Sigmoid colon (tissue), 7 donors: Measurements from ENCODE around the gene CHPF2. TPM values are rescaled to one million over a fixed set of nuclear protein-coding genes. Genes with fewer than 3 reads are reported as not detected.
A peak's percentile ranks its signal among the peaks of the same experiment; 100 is the strongest.

Experiments
- DNase-seq: peaks from one replicate; pipeline ENCODE4 v3.0.0-alpha.2; 2019
- H3K27ac ChIP-seq, 4 donors: fragments of 200-600 bp; sonication (generic); one replicate each; pipeline ENCODE4 v1.5.1; 2016 to 2019; ENCODE audit warnings: mild to moderate bottlenecking in 1 of 4
- H3K27me3 ChIP-seq, 3 donors: fragments of 200-600 bp; sonication (generic); one replicate each; pipeline ENCODE4 v1.5.1; 2019; ENCODE audit warnings: mild to moderate bottlenecking in 1 of 3
- H3K36me3 ChIP-seq, 4 donors: fragments of 200-600 bp; sonication (generic); one replicate each; pipeline ENCODE4 v1.5.1; 2016 to 2019
- H3K4me1 ChIP-seq, 4 donors: fragments of 200-600 bp; sonication (generic); one replicate each; pipeline ENCODE4 v1.5.1; 2017 to 2019
- H3K4me3 ChIP-seq, 4 donors: fragments of 200-600 bp; sonication (generic); one replicate each; pipeline ENCODE4 v1.5.1; 2017 to 2019; ENCODE audit warnings: mild to moderate bottlenecking in 2 of 4, moderate library complexity in 1 of 4
- H3K9me3 ChIP-seq, 4 donors: fragments of 200-600 bp in 3 of 4; sonication (generic) in 3 of 4; one replicate each; pipeline versions ENCODE4 v1.5.1 to v1.6.1; 2013 to 2019
- EP300 ChIP-seq, 4 donors: sonication (generic); formaldehyde crosslinking; IDR thresholded peaks; one replicate each; pipeline ENCODE4 v1.6.1; 2017; ENCODE audit warnings: antibody characterized with exemption in 4 of 4
- POLR2A ChIP-seq, 2 donors: fragments of 450-650 bp; IDR thresholded peaks; one replicate each; pipeline ENCODE4 v1.6.1; 2016; ENCODE audit warnings: antibody characterized with exemption in 2 of 2, mild to moderate bottlenecking in 2 of 2, moderate library complexity in 2 of 2
- POLR2AphosphoS5 ChIP-seq, 4 donors: sonication (generic); formaldehyde crosslinking; IDR thresholded peaks; one replicate each; pipeline ENCODE4 v1.6.1; 2017; ENCODE audit warnings: antibody characterized with exemption in 4 of 4
- WGBS, 2 donors: extraction: QIAGEN DNeasy Blood & Tissue Kit; methylation state at CpG; one replicate each; pipeline ENCODE4 v1.1.7; 2013; 5-methylcytosine and 5-hydroxymethylcytosine counted together
- intact Hi-C: fragments of 100-400 bp; cut with DNase I; formaldehyde crosslinking; loops from one replicate; pipeline ENCODE4 v1.15.1; 2023
- polyA plus RNA-seq, 3 donors: library from polyadenylated mRNA; stranded (reverse); fragments of 200-250 nt; gene quantifications; one replicate each; pipeline ENCODE4 v1.2.3, GENCODE V29; 2013
- total RNA-seq, 4 donors: library from RNA; depleted of rRNA; stranded (reverse); fragments of >200 nt; gene quantifications; one replicate each; pipeline ENCODE4 v1.1.0, GENCODE V29; 2016
- TF ChIP-seq, protein P1 (sequence below), 4 experiments: fragments of 450-650 bp in 3 of 4; fragments of 200-600 bp in 1 of 4; IDR thresholded peaks; one replicate each; pipeline ENCODE4 v1.5.1; 2016 to 2019; ENCODE audit warnings: antibody characterized with exemption in 4 of 4, mild to moderate bottlenecking in 3 of 4, moderate library complexity in 2 of 4
- donor health status: healthy with polysubstance abuse.
- donor health status: Bipolar disorder and iron deficiency.
- donor health status: healthy.

Gene CHPF2
- total and polyA plus RNA-seq, 7 donors = 5.4 to 36.3 (median 16.4) TPM

DNA sequence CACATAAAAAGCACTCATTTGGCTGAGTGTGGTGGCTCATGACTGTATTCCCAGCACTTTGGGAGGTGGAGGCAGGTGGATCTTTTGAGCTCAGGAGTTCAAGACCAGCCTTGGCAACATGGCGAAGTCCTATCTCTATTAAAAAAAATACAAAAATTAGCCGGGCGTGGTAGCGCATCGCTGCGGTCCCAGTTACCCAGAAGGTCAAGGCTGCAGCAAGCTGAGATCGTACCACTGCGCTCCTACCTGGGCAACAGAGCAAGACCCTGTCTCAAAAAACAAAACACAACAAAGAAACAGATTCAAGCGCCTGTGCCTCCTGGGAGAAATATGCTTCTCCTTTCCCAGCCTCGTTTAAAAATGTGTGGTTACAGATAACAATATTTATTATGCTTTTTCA, 3.0 kb upstream of the CHPF2 start:
- peaks cover 0 to 52% (median 40%) of the 10 kb centered on the region in 4 donors for H3K4me1 ChIP-seq

DNA sequence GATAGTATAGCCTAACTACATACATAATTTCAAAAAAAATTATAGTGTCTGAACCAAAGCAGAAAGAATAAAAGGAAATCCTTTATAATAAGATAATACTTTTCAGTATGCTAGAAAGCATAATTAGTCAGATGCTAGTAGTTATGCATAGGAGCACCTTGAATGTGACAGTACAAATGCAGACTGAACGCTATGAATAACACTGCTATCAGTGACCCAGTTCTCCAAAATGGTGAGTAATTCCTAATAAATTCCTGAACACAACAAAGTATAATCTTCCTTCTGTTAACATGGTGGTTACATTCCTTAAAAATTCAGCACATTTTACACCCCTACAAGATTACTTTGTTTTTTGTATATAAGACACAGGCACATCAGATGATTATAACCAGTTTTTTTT, 1.2 kb upstream of the CHPF2 start:
- Histone ChIP-seq H3K4me3 (no peak overlapping the region), H3K36me3 (peaks cover 0 to 14% (median 6%) of the 10 kb centered on the region in 4 donors), H3K27ac (no peak overlapping the region), H3K9me3 (no peaks in the 10 kb centered on the region), H3K4me1 (peaks cover 0 to 40% (median 32%) of the 10 kb centered on the region in 4 donors), H3K27me3 (no peaks in the 10 kb centered on the region)
- TF ChIP-seq, protein P1, sequence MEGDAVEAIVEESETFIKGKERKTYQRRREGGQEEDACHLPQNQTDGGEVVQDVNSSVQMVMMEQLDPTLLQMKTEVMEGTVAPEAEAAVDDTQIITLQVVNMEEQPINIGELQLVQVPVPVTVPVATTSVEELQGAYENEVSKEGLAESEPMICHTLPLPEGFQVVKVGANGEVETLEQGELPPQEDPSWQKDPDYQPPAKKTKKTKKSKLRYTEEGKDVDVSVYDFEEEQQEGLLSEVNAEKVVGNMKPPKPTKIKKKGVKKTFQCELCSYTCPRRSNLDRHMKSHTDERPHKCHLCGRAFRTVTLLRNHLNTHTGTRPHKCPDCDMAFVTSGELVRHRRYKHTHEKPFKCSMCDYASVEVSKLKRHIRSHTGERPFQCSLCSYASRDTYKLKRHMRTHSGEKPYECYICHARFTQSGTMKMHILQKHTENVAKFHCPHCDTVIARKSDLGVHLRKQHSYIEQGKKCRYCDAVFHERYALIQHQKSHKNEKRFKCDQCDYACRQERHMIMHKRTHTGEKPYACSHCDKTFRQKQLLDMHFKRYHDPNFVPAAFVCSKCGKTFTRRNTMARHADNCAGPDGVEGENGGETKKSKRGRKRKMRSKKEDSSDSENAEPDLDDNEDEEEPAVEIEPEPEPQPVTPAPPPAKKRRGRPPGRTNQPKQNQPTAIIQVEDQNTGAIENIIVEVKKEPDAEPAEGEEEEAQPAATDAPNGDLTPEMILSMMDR (IDR thresholded peaks at IDR 0.05) = no peak
- TF ChIP-seq POLR2A (IDR thresholded peaks at IDR 0.05) (no peak), POLR2AphosphoS5 (IDR thresholded peaks at IDR 0.05) (no peak), EP300 (IDR thresholded peaks at IDR 0.05) (no peak)
- WGBS, 2 donors = 75 to 90% methylated on average over 1 of the region's 1 CpG
- DNase-seq = no peak
- intact Hi-C loops = no loop called here

More for the DNA sequence above, 3.0 kb upstream of the CHPF2 start:
- TF ChIP-seq POLR2A (IDR thresholded peaks at IDR 0.05) (no peak), EP300 (IDR thresholded peaks at IDR 0.05) (no peak), POLR2AphosphoS5 (IDR thresholded peaks at IDR 0.05) (no peak)
- TF ChIP-seq, protein P1 (IDR thresholded peaks at IDR 0.05) = no peak
- intact Hi-C loops = no loop called here
- H3K27me3 ChIP-seq = no peaks in the 10 kb centered on the region
- H3K9me3 ChIP-seq = no peaks in the 10 kb centered on the region
- no peak for DNase-seq
- no peak overlapping the region for H3K4me3 ChIP-seq
- WGBS, 2 donors = 89 to 92% methylated on average over 10 of the region's 10 CpGs
- peaks cover 3 to 12% (median 6%) of the 10 kb centered on the region in 4 donors for H3K36me3 ChIP-seq
- H3K27ac ChIP-seq = no peak overlapping the region

DNA sequence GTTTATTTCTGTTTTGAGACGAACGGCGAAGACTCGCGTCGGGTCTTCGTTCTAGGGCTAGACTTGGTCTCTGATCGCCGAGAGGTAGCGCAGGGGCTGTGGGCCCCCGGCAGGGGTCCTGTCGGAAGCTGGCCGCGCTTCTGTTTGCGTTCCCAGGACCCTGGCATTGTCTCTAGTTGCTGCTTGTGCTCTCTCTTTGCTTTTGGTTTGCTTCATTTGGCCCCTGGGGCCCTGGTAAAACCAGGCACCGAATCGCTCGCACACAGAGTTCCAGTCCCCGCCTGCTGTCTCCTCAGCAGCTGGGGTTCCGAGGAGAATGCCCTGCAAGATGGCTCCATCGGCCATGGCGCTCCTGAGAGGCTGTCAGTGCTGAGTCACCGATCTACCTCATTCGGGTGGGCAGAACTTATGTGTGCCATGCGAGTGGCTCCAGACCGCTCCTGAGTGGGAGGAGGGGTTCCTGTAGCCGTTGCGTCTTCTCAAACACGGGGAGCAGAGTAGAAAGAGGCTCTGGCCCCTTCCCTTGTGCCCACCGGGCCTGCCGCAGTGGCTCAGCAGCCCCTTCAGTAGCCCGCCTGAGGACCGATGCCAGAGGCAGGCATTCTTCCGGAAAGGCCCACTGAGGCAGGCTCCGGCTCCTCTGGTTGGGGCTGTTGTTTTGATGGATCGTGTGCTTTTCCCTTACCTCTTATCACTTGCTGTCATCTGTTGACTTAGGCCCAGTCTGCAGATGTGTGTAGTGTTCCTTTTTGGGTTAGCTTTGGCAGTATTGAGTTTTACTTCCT, 826 bp downstream of the CHPF2 start:
- 7 to 13% methylated on average over 36 of the region's 36 CpGs for WGBS, 2 donors
- intact Hi-C loops = no loop called here

DNA sequence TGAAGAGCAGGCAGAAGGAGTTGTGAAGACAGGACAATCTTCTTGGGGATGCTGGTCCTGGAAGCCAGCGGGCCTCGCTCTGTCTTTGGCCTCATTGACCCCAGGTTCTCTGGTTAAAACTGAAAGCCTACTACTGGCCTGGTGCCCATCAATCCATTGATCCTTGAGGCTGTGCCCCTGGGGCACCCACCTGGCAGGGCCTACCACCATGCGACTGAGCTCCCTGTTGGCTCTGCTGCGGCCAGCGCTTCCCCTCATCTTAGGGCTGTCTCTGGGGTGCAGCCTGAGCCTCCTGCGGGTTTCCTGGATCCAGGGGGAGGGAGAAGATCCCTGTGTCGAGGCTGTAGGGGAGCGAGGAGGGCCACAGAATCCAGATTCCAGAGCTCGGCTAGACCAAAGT, 1.5 kb downstream of the CHPF2 start:
- 85 to 89% methylated on average over 9 of the region's 9 CpGs for WGBS, 2 donors
- TF ChIP-seq POLR2A (IDR thresholded peaks at IDR 0.05) (no peak), EP300 (IDR thresholded peaks at IDR 0.05) (no peak), POLR2AphosphoS5 (IDR thresholded peaks at IDR 0.05) (no peak)
- TF ChIP-seq, protein P1 (IDR thresholded peaks at IDR 0.05) = no peak
- Histone ChIP-seq H3K36me3 (peaks cover 0 to 41% (median 21%) of the 10 kb centered on the region in 4 donors), H3K9me3 (no peaks in the 10 kb centered on the region), H3K27ac (peak overlapping the region in 3 of 4 donors; percentile 83 to 93 (median 87)), H3K27me3 (no peaks in the 10 kb centered on the region), H3K4me3 (no peak overlapping the region), H3K4me1 (peaks cover 0 to 25% (median 21%) of the 10 kb centered on the region in 4 donors)
- peak; percentile 61 for DNase-seq
- intact Hi-C loops = no loop called here

More for the DNA sequence above, 826 bp downstream of the CHPF2 start:
- no peaks in the 10 kb centered on the region for H3K9me3 ChIP-seq
- peak overlapping the region; percentile 92 to 98 (median 96) for H3K4me3 ChIP-seq
- TF ChIP-seq, protein P1 (IDR thresholded peaks at IDR 0.05) = no peak
- peak in 1 of 4 donors; percentile 7 for TF ChIP-seq POLR2AphosphoS5 (IDR thresholded peaks at IDR 0.05)
- DNase-seq = peak; percentile 70
- peak overlapping the region; percentile 83 to 93 (median 86) for H3K27ac ChIP-seq
- H3K4me1 ChIP-seq = peaks cover 0 to 28% (median 23%) of the 10 kb centered on the region in 4 donors
- H3K36me3 ChIP-seq = peaks cover 0 to 34% (median 15%) of the 10 kb centered on the region in 4 donors
- H3K27me3 ChIP-seq = no peaks in the 10 kb centered on the region
